ENCODE measurements around the gene ENO4. TPM values are rescaled to one million over a fixed set of nuclear protein-coding genes. Genes with fewer than 3 reads are reported as not detected.

ENO4 gene
- polyA plus RNA-seq, 1 of the 3 experiments (the other 2 are of a cell fraction) = 0.36 TPM

- H4K20me1 ChIP-seq (ENCODE audit: insufficient read depth) = no peaks in the 10 kb centered on the region
- no peaks in the 10 kb centered on the region for H3K27me3 ChIP-seq (ENCODE audit: insufficient read depth)
- no peak overlapping the region for H3K4me2 ChIP-seq
- H3K4me1 ChIP-seq (ENCODE audit: control insufficient read depth in 1 of 2, insufficient read depth in 2 of 2, low read depth in 1 of 2, low read length in 1 of 2) = no peaks in the 10 kb centered on the region
- H3K9me3 ChIP-seq = no peaks in the 10 kb centered on the region
- POLR2A ChIA-PET = no interaction called here
- H3K9me2 ChIP-seq = no peaks in the 10 kb centered on the region
- H3K79me2 ChIP-seq (ENCODE audit: insufficient read depth) = no peaks in the 10 kb centered on the region
- WGBS (ENCODE audit: low lambda C conversion rate) = 95% methylated on average over 3 of the region's 3 CpGs
- TF ChIP-seq RAD21 (IDR thresholded peaks at IDR 0.05; ENCODE audit: low read length) = no peak
- TF ChIP-seq, protein P1, sequence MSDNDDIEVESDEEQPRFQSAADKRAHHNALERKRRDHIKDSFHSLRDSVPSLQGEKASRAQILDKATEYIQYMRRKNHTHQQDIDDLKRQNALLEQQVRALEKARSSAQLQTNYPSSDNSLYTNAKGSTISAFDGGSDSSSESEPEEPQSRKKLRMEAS (IDR thresholded peaks at IDR 0.05; ENCODE audit: low read depth) = no peak
- TF ChIP-seq, protein P2, sequence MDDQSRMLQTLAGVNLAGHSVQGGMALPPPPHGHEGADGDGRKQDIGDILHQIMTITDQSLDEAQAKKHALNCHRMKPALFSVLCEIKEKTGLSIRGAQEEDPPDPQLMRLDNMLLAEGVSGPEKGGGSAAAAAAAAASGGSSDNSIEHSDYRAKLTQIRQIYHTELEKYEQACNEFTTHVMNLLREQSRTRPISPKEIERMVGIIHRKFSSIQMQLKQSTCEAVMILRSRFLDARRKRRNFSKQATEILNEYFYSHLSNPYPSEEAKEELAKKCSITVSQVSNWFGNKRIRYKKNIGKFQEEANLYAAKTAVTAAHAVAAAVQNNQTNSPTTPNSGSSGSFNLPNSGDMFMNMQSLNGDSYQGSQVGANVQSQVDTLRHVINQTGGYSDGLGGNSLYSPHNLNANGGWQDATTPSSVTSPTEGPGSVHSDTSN (IDR thresholded peaks at IDR 0.05) = no peak
- no peak for TF ChIP-seq GATA2 (CRISPR knock-in tag; IDR thresholded peaks at IDR 0.05)
- no peak for TF ChIP-seq RFX5 (IDR thresholded peaks at IDR 0.05; ENCODE audit: low read length)
- no peak for TF ChIP-seq USF2 (IDR thresholded peaks at IDR 0.05; ENCODE audit: borderline replicate concordance, low read depth, low read length)
- TF ChIP-seq SMC3 (IDR thresholded peaks at IDR 0.05; ENCODE audit: low read depth, low read length) = no peak
- no peak for TF ChIP-seq SIN3A (IDR thresholded peaks at IDR 0.05; ENCODE audit: borderline replicate concordance, low read depth, low read length)
- no peak for TF ChIP-seq TAF1 (IDR thresholded peaks at IDR 0.05; ENCODE audit: borderline replicate concordance, low read depth, low read length)
- no peak for TF ChIP-seq ELF1 (IDR thresholded peaks at IDR 0.05)
- peaks cover 0 to 32% of the 10 kb centered on the region in 2 experiments for H3K36me3 ChIP-seq (replicated peaks in 1 of 2; ENCODE audit: control insufficient read depth in 1 of 2, insufficient read depth in 2 of 2, low read length in 1 of 2)
- CTCF ChIA-PET = no interaction called here
- no peak overlapping the region for H2AFZ ChIP-seq (ENCODE audit: low read depth)
- H3K27ac ChIP-seq (ENCODE audit: low read depth in 2 of 2, low read length in 1 of 2) = no peak overlapping the region
- no peaks in the 10 kb centered on the region for H3F3A ChIP-seq (replicated peaks; ENCODE audit: insufficient read depth)
- no peak overlapping the region for H3K9ac ChIP-seq
- DNase-seq = no peak
- no peak overlapping the region for H3K4me3 ChIP-seq (ENCODE audit: low read depth in 2 of 2, low read length in 1 of 2)
These were observed 77.1 kb downstream of the ENO4 start for GRCh38 chr10:116926426-116926825.

DNA sequence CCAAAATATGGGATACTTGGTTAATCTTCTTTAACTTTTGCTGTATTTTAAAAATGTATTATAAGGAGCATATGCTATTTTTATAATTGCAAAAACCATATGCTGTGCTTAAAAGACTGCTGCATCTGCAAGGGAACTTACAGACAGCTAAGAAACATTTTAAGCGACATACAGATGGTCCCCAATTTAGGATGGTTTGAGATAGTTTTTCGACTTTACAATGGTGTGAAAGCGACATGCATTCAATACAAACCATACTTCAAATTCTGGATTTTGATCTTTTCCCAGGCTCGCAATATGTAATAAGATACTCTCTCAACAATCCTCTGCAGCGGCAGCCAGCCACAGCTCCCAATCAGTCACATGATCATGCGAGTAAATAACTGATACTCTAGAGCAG is 82.5 kb downstream of the ENO4 start:
- Histone ChIP-seq H3F3A (replicated peaks; ENCODE audit: insufficient read depth) (no peaks in the 10 kb centered on the region), H3K27ac (ENCODE audit: low read depth in 2 of 2, low read length in 1 of 2) (no peak overlapping the region), H3K9me3 (peaks cover 10% of the 10 kb centered on the region; the same call in 1 of the 2 replicates), H3K4me3 (ENCODE audit: low read depth in 2 of 2, low read length in 1 of 2) (no peak overlapping the region), H3K9ac (no peak overlapping the region), H4K20me1 (ENCODE audit: insufficient read depth) (no peaks in the 10 kb centered on the region), H3K9me2 (no peaks in the 10 kb centered on the region), H3K79me2 (ENCODE audit: insufficient read depth) (no peaks in the 10 kb centered on the region), H3K4me1 (ENCODE audit: control insufficient read depth in 1 of 2, insufficient read depth in 2 of 2, low read depth in 1 of 2, low read length in 1 of 2) (no peaks in the 10 kb centered on the region), H3K27me3 (ENCODE audit: insufficient read depth) (no peaks in the 10 kb centered on the region), H3K36me3 (replicated peaks in 1 of 2; ENCODE audit: control insufficient read depth in 1 of 2, insufficient read depth in 2 of 2, low read length in 1 of 2) (peaks cover 0 to 39% of the 10 kb centered on the region in 2 experiments), H2AFZ (ENCODE audit: low read depth) (no peak overlapping the region), H3K4me2 (no peak overlapping the region)
- CTCF ChIA-PET = interaction anchor here (1.4 kb wide), 1 partner anchor 237 kb away, joined by 5 read pairs; no protein-coding TSS in a partner anchor
- TF ChIP-seq, protein P3, sequence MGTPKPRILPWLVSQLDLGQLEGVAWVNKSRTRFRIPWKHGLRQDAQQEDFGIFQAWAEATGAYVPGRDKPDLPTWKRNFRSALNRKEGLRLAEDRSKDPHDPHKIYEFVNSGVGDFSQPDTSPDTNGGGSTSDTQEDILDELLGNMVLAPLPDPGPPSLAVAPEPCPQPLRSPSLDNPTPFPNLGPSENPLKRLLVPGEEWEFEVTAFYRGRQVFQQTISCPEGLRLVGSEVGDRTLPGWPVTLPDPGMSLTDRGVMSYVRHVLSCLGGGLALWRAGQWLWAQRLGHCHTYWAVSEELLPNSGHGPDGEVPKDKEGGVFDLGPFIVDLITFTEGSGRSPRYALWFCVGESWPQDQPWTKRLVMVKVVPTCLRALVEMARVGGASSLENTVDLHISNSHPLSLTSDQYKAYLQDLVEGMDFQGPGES (IDR thresholded peaks at IDR 0.05; ENCODE audit: low read depth, low read length) = no peak
- no peak for TF ChIP-seq MXI1 (IDR thresholded peaks at IDR 0.05; ENCODE audit: low read depth, low read length)
- TF ChIP-seq EZH2phosphoT487 (IDR thresholded peaks at IDR 0.05; ENCODE audit: borderline replicate concordance, low read depth) = no peak
- TF ChIP-seq GABPA (IDR thresholded peaks at IDR 0.05; ENCODE audit: low read depth) = no peak
- TF ChIP-seq USF2 (IDR thresholded peaks at IDR 0.05; ENCODE audit: borderline replicate concordance, low read depth, low read length) = no peak
- 98% methylated on average over 6 of the region's 6 CpGs for WGBS (ENCODE audit: low lambda C conversion rate)
- DNase-seq = no peak
- POLR2A ChIA-PET = no interaction called here

Other genes with a start within 250 kb of the ENO4 start
- gene PNLIPRP2, start 228.5 kb upstream of the ENO4 start, polyA plus RNA-seq (2012; rRNA removed) = not detected in 2 replicates
- gene HSPA12A, start 106.9 kb upstream of the ENO4 start, polyA plus RNA-seq (2012; rRNA removed) = 2.9 and 3.3 TPM in 2 replicates
- gene SHTN1, start 155.7 kb downstream of the ENO4 start, polyA plus RNA-seq (2012; rRNA removed) = 5.2 and 6.6 TPM in 2 replicates